ENCODE measurements around the gene CDAN1. TPM values are rescaled to one million over a fixed set of nuclear protein-coding genes. Genes with fewer than 3 reads are reported as not detected.

The CDAN1 gene
- total and polyA plus RNA-seq, 2 of the 8 experiments (the other 6 are each of a cell fraction or from before 2014, with no cell fraction given) = 4.5 to 18.6 TPM

- Histone ChIP-seq H3K27me3 (replicated peaks in 1 of 4; ENCODE audit: control insufficient read depth in 3 of 4, extremely low read depth in 1 of 4, insufficient read depth in 3 of 4, low read length in 3 of 4) (no peaks in the 10 kb centered on the region), H2BK120ac (replicated peaks; ENCODE audit: low read depth, low read length) (no peak overlapping the region), H3K9me3 (ENCODE audit: insufficient read depth in 2 of 2, low read depth in 1 of 2, low read length in 1 of 2) (no peaks in the 10 kb centered on the region), H2BK12ac (ENCODE audit: low read depth, low read length) (no peak overlapping the region), H3K36me3 (ENCODE audit: control insufficient read depth in 2 of 4, insufficient read depth in 4 of 4, low read length in 3 of 4) (no peaks in the 10 kb centered on the region), H2BK15ac (ENCODE audit: low read length) (no peak overlapping the region), H3K56ac (replicated peaks; ENCODE audit: insufficient read length, low read depth, low read length) (no peak overlapping the region), H3K14ac (ENCODE audit: insufficient read length) (no peak overlapping the region), H2AFZ (ENCODE audit: low read length) (no peak overlapping the region), H4K5ac (ENCODE audit: insufficient read length, low read depth, low read length) (no peak overlapping the region), H3K79me2 (ENCODE audit: control insufficient read depth in 1 of 2, insufficient read depth in 2 of 2, low read length in 2 of 2) (no peaks in the 10 kb centered on the region), H3K79me1 (ENCODE audit: low read depth, low read length) (no peaks in the 10 kb centered on the region), H4K20me1 (replicated peaks in 1 of 2; ENCODE audit: control insufficient read depth in 1 of 2, insufficient read depth in 2 of 2, low read length in 2 of 2) (peaks cover 0 to 2% of the 10 kb centered on the region in 2 experiments), H4K91ac (replicated peaks; ENCODE audit: insufficient read length, low read length) (no peak overlapping the region), H4K8ac (ENCODE audit: extremely low read depth, insufficient read depth, low read length) (no peak overlapping the region), H3K23ac (ENCODE audit: insufficient read length) (no peak overlapping the region), H2BK20ac (ENCODE audit: low read length) (no peak overlapping the region), H2BK5ac (ENCODE audit: low read depth, low read length) (no peak overlapping the region), H3K4me1 (replicated peaks in 1 of 4; ENCODE audit: control insufficient read depth in 3 of 4, insufficient read depth in 4 of 4, low read length in 3 of 4) (no peaks in the 10 kb centered on the region), H2AK5ac (ENCODE audit: low read depth, low read length) (no peak overlapping the region), H3K18ac (ENCODE audit: extremely low read depth, low read length) (no peak overlapping the region), H3K23me2 (ENCODE audit: low read depth, low read length) (no peaks in the 10 kb centered on the region), H3K9ac (replicated peaks in 1 of 4; ENCODE audit: extremely low read depth in 1 of 4, low read depth in 3 of 4, low read length in 3 of 4) (no peak overlapping the region), H3K27ac (ENCODE audit: low read depth, low read length) (no peak overlapping the region), H3K4me3 (ENCODE audit: extremely low read depth in 1 of 4, insufficient read depth in 2 of 4, low read depth in 3 of 4, low read length in 4 of 4) (no peak overlapping the region), H3K4me2 (ENCODE audit: insufficient read depth in 1 of 2, low read depth in 2 of 2, low read length in 2 of 2) (no peak overlapping the region), H3K4ac (replicated peaks; ENCODE audit: insufficient read length, low read depth, low read length) (no peak overlapping the region)
- WGBS, 2 experiments (ENCODE audit: extremely low coverage in 1 of 2, insufficient coverage in 1 of 2, insufficient read length in 1 of 2, insufficient replicate concordance in 2 of 2, low coverage in 1 of 2, low lambda C conversion rate in 2 of 2, missing lambda C conversion rate in 1 of 2) = 91% methylated on average over 2 of the region's 2 CpGs; no CpG with 5 or more reads in 1 of the 2 experiments
- ChIA-PET POLR2A (ENCODE audit: partially characterized antibody) (interaction anchor here (0.6 kb wide), 1 partner anchor 66 kb away, joined by 3 read pairs; no protein-coding TSS in a partner anchor), CTCF (ENCODE audit: partially characterized antibody) (interaction anchor here (2.2 to 2.4 kb wide), 2 partner anchors 12 to 216 kb away, joined by 7 to 10 read pairs; no protein-coding TSS in a partner anchor)
- no peak for DNase-seq (ENCODE audit: low read depth in 1 of 2, low spot score in 2 of 2)
- no peak for FAIRE-seq
- TF ChIP-seq SUZ12 (IDR thresholded peaks at IDR 0.05; ENCODE audit: low read length) (no peak), TAF1 (IDR thresholded peaks at IDR 0.05; ENCODE audit: low read depth, low read length) (no peak), FOSL1 (IDR thresholded peaks at IDR 0.05; ENCODE audit: insufficient read depth, low read depth, low read length) (no peak), RAD21 (IDR thresholded peaks at IDR 0.05 in 1 of 2, conservative IDR thresholded peaks at IDR 0.05 in 1 of 2; ENCODE audit: low read depth in 2 of 2, low read length in 2 of 2) (no peak), SIRT6 (IDR thresholded peaks at IDR 0.05; ENCODE audit: low read length) (no peak), BACH1 (IDR thresholded peaks at IDR 0.05; ENCODE audit: low read length) (no peak), MAFK (IDR thresholded peaks at IDR 0.05; ENCODE audit: low read depth, low read length) (no peak), JUND (IDR thresholded peaks at IDR 0.05; ENCODE audit: low read length) (no peak), GABPA (IDR thresholded peaks at IDR 0.05; ENCODE audit: borderline replicate concordance, insufficient read depth, low read length) (no peak), JUN (IDR thresholded peaks at IDR 0.05; ENCODE audit: low read depth, low read length) (no peak), ZNF274 (IDR thresholded peaks at IDR 0.05; ENCODE audit: borderline replicate concordance, extremely low read depth, low read length) (no peak), TBP (IDR thresholded peaks at IDR 0.05; ENCODE audit: low read depth, low read length) (no peak), NRF1 (IDR thresholded peaks at IDR 0.05; ENCODE audit: low read depth, low read length) (no peak), POLR2A (IDR thresholded peaks at IDR 0.05; ENCODE audit: control extremely low read depth in 1 of 2, low read depth in 2 of 2, low read length in 2 of 2) (no peak), SP2 (IDR thresholded peaks at IDR 0.05; ENCODE audit: low read length) (no peak), HDAC6 (IDR thresholded peaks at IDR 0.05; ENCODE audit: low read depth, low read length) (no peak)
These were observed 26.3 kb downstream of the CDAN1 start for GRCh38 chr15:42710662-42711061.
